RWPE1 (cell line): ENCODE data around the gene SLC25A25.
"Not testable (repeated sequence)": the region's sequence is repeated elsewhere in the genome, so short reads cannot be mapped to it uniquely, and the experiment has no call there.

Experiments
- CTCF ChIA-PET: fragments of 350-600 bp; sonication (Branson Sonifier 250); formaldehyde crosslinking; extraction: SDS; loops from one replicate; lab custom pipeline; 2021; lab: Yijun Ruan, JAX
- POLR2A ChIA-PET: fragments of 400-600 bp; formaldehyde crosslinking; extraction: SDS; loops from one replicate; lab custom pipeline; 2020; ENCODE audit warnings: antibody characterized with exemption; ENCODE audit not compliant: low non-redundant PET; lab: Yijun Ruan, JAX
- DNase-seq: peaks from one replicate; pipeline ENCODE4 v3.0.0; 2012; ENCODE audit warnings: low spot score
- H3K27ac ChIP-seq: fragments of 450-650 bp; 2 replicates; pipeline ENCODE4 v1.5.1; 2017
- TF ChIP-seq, protein P1 (sequence below): fragments of 450-650 bp; conservative IDR thresholded peaks from 2 replicates; pipeline ENCODE4 v1.5.1; 2017; ENCODE audit warnings: low read depth, mild to moderate bottlenecking

SLC25A25 gene

DNA sequence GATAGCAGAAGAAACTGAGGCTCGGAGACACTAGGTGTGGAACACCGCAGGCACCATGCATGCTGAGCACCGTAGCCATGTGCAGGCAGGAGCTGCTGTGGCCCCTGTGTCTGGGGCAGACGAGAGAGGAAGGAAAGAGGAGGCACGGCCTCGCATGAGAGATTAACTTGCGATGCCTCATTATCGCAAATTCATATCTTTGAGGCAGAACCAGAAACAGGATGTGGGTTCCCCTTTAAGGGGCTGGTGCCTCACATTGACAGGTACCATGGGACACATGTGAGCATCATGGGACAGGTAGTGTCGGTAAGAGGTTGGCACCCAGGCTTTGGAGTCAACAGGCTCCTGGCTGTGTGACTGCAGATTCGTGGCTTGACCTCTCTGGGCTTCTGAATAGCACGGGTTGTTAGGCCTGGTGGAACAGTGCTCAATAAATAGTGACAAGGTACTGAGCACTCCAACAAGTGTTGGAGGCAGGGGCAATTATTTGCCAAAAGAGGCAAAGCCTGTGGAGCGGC is 41.7 kb upstream of the SLC25A25 start:
- H3K27ac ChIP-seq: peak overlapping the region; percentile 31; the same call in 1 of the 2 replicates
- TF ChIP-seq, protein P1, sequence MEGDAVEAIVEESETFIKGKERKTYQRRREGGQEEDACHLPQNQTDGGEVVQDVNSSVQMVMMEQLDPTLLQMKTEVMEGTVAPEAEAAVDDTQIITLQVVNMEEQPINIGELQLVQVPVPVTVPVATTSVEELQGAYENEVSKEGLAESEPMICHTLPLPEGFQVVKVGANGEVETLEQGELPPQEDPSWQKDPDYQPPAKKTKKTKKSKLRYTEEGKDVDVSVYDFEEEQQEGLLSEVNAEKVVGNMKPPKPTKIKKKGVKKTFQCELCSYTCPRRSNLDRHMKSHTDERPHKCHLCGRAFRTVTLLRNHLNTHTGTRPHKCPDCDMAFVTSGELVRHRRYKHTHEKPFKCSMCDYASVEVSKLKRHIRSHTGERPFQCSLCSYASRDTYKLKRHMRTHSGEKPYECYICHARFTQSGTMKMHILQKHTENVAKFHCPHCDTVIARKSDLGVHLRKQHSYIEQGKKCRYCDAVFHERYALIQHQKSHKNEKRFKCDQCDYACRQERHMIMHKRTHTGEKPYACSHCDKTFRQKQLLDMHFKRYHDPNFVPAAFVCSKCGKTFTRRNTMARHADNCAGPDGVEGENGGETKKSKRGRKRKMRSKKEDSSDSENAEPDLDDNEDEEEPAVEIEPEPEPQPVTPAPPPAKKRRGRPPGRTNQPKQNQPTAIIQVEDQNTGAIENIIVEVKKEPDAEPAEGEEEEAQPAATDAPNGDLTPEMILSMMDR: no peak
- ChIA-PET CTCF (interaction anchor here (0.9 kb wide), 1 partner anchor 9 kb away, joined by 4 read pairs; no protein-coding TSS in a partner anchor), POLR2A (no interaction called here)
- DNase-seq: no peak

DNA sequence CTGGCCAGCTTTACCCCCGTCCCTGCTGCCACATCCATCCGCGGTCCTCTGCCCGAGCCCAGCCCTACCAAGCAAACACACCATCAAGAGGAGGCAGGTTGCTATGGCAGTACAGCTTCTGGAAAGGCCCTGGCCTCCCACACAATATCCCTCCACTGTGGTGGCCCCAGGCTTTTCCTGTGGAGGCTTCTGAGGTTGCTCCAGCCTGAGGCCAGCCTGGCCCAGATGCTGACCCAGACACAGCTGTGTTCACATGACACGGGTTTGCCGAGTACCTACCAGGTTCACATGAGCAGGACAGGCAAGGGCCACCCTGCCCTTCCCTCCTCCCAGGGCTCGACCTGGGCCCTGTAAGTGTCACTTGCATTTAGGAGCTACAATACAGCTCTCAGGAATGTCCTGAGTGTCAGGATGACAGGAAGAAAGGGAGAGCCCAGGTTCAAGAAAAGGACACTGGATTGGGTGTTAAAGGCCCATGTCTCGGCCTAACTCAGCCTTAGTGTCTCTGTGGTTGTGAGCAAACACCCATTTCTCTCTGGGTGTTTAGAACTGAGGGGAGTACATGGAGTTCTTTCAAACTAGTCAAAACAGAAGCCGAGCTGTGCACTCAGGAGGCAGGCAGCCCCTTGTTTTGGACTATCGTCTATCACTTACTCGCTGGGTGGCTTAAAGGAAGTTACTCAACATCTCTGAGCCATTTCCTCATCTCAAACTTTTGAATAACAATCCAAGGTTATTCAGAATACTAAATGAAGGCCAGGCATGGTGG is 41.1 kb upstream of the SLC25A25 start:
- peak overlapping the region; percentile 31 for H3K27ac ChIP-seq
- ChIA-PET CTCF (interaction anchor here (0.9 to 1.0 kb wide), 2 partner anchors 9 to 83 kb away, joined by 4 to 5 read pairs; no protein-coding TSS in a partner anchor), POLR2A (interaction anchor here (0.7 kb wide), 1 partner anchor 47 kb away, joined by 5 read pairs; the partner anchor contains the start of gene EEIG1)
- TF ChIP-seq, protein P1: no peak
- DNase-seq: no peak

DNA sequence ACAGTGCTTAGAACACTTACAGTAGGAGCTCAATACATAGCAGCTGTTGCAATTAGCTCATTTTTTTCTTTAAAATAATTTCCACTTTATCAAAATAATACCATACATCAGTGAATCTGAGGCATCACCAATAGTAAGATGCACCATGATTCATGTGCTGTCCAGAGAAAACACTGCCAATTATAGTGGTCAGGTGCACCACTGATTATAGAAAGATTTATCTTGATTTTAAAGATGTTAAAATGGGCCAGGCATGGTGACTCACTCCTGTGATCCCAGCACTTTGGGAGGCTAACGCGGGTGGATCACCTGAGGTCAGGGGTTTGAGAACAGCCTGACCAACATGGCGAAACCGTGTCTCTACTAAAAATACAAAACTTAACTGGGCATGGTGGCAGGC is 40.3 kb upstream of the SLC25A25 start:
- no peak overlapping the region for H3K27ac ChIP-seq
- DNase-seq: no peak
- CTCF ChIA-PET: interaction anchor here (0.5 to 1.0 kb wide), 2 partner anchors 84 to 411 kb away, joined by 3 to 5 read pairs; no protein-coding TSS in a partner anchor
- TF ChIP-seq, protein P1: no peak
- POLR2A ChIA-PET: interaction anchor here (0.7 kb wide), 1 partner anchor 47 kb away, joined by 5 read pairs; the partner anchor contains the start of gene EEIG1

DNA sequence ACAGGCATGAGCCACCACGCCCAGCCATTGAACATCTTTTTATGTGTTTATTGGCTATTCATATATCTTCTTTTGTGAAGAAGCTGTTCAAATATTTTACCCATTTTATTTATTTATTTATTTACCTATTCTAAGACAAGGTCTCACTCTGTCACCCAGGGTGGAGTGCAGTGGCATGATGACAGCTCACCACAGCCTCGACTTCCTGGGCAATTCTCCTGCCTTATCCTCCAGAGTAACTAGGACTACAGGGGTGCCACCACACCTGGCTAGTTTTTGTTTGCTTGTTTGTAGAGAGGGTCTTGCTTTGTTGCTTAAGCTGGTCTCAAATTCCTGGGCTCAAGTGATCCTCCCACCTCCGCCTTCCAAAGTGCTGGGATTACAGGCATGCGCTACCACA is 34.4 kb upstream of the SLC25A25 start:
- ChIA-PET CTCF (interaction anchor here (0.7 to 3.2 kb wide), 3 partner anchors 12 to 90 kb away, joined by 3 to 68 read pairs (median 4); no protein-coding TSS in a partner anchor), POLR2A (no interaction called here)
- 0 out of 2 replicates have a peak overlapping the region, but pooled peaks have one; percentile 3 for H3K27ac ChIP-seq
- no peak for DNase-seq
- TF ChIP-seq, protein P1: no peak

DNA sequence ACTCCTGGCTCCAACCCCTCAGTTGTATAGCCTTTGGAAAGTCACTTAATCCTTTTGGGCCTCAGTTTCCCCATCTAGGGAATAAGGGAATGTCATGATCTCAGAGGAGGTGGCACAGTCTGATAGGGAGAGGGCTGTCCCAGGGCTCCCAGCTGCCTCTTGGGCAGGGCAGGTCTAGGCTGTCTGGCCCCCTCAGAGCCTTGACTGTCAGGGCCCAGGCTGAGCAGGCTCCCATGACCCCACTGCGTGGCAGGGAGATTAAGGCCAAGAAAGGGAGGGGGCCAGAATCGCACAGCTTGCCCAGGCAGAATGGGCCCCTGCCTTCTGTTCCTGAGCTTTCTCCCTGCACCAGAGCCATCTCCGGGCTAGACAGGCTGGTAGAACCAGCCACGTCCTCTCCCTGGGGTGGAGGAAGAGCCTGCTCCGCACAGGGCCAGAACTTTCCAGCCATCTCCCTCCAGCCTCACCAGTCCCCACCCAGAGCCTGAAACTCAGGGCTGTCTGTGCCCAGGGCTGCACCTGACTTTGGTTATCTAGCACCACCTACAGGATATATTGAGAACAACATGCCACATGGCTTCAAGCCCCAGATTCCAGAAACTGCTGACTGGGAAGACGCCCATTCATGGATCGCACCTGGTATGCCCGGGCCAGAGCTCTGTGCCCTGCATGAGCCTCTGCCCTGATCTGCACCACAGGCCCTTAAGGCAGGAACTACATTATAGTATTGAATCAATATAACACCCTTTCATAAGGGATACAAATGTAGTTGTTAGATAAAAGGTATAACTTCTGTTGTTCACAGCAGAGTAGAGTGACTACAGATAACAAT is 33.0 kb upstream of the SLC25A25 start:
- DNase-seq: peak; percentile 96
- ChIA-PET POLR2A (interaction anchor here (0.5 to 0.7 kb wide), 3 partner anchors 25 to 117 kb away, joined by 3 to 12 read pairs (median 8); no protein-coding TSS in a partner anchor), CTCF (interaction anchor here (0.6 to 3.2 kb wide), 30 partner anchors 8 to 860 kb away, joined by 3 to 68 read pairs (median 4); partner anchors contain the start of gene EEIG1)
- peak overlapping the region; percentile 8; the same call in 1 of the 2 replicates for H3K27ac ChIP-seq
- TF ChIP-seq, protein P1: peak; percentile 98

DNA sequence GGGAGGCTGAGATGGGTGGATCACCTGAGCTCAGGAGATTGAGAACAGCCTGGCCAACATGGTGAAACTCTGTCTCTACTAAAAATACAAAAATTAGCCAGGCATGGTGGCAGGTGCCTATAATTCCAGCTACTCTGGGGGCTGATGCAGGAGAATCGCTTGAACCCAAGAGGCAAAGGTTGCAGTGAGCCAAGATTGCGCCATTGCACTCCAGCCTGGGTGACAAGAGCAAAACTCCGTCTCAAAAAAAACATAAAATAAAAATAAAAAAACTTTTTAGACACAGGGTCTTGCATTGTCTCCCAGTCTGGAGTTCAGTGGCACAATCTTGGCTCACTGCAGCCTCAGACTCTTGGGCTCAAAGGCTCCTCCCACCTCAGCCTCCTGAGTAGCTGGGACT is 31.5 kb upstream of the SLC25A25 start:
- H3K27ac ChIP-seq, POLR2A ChIA-PET, DNase-seq: not testable (repeated sequence)
- CTCF ChIA-PET: interaction anchor here (0.8 to 3.2 kb wide), 3 partner anchors 81 to 106 kb away, joined by 4 to 68 read pairs (median 43); partner anchors contain the start of gene PIP5KL1

DNA sequence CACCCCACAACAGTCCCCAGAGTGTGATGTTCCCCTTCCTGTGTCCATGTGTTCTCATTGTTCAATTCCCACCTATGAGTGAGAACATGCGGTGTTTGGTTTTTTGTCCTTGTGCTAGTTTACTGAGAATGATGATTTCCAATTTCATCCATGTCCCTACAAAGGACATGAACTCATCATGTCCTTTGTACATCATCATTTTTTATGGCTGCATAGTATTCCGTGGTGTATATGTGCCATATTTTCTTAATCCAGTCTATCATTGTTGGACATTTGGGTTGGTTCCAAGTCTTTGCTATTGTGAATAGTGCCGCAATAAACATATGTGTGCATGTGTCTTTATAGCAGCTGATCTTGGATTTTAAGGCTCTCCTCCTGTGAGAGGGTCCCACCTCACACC is 27.2 kb upstream of the SLC25A25 start:
- DNase-seq, H3K27ac ChIP-seq, CTCF ChIA-PET: not testable (repeated sequence)
- POLR2A ChIA-PET: interaction anchor here (0.5 kb wide), 1 partner anchor 584 kb away, joined by 3 read pairs; no protein-coding TSS in a partner anchor
